H1 (cell line): Measurements from ENCODE around the gene YEATS2. TPM values are rescaled to one million over a fixed set of nuclear protein-coding genes. Genes with fewer than 3 reads are reported as not detected.

ENCODE experiments used
- CTCF ChIA-PET: fragments of 300-600 bp; sonication (Branson Sonifier 250); formaldehyde crosslinking; loops from one replicate; lab custom pipeline; 2021; ENCODE audit not compliant: partially characterized antibody; lab: Charles Lee
- POLR2A ChIA-PET: fragments of 300-600 bp; sonication (Branson Sonifier 250); formaldehyde crosslinking; loops from one replicate; lab custom pipeline; 2021; ENCODE audit warnings: inconsistent platforms; ENCODE audit not compliant: partially characterized antibody; lab: Charles Lee
- DNase-seq, 2 experiments: peaks; one replicate each; pipeline versions ENCODE4 v3.0.0 to v3.0.0-alpha.2; 2010 to 2022; ENCODE audit warnings: low spot score in 2 of 2, low read depth in 1 of 2, mixed read lengths in 1 of 2
- FAIRE-seq: peaks from 2 replicates; lab custom pipeline; 2011; peaks lifted over from hg19 to GRCh38; lab: Jason Lieb, UNC
- H2AFZ ChIP-seq: 2 replicates; pipeline ENCODE4 v1.8.1; 2012; ENCODE audit warnings: low read length, inconsistent platforms
- H2AK5ac ChIP-seq: 2 replicates; pipeline ENCODE4 v1.6.1; 2013; ENCODE audit warnings: low read depth, low read length
- H2BK120ac ChIP-seq: replicated peaks from 2 replicates; pipeline ENCODE3; 2013; ENCODE audit warnings: low read depth, low read length, inconsistent platforms
- H2BK12ac ChIP-seq: 2 replicates; pipeline ENCODE4 v1.6.1; 2013; ENCODE audit warnings: low read depth, low read length
- H2BK15ac ChIP-seq: 2 replicates; pipeline ENCODE4 v1.6.1; 2013; ENCODE audit warnings: low read length
- H2BK20ac ChIP-seq: 2 replicates; pipeline ENCODE4 v1.6.1; 2013; ENCODE audit warnings: low read length
- H2BK5ac ChIP-seq: 2 replicates; pipeline ENCODE4 v1.6.1; 2013; ENCODE audit warnings: low read depth, low read length
- H3K14ac ChIP-seq: 2 replicates; pipeline ENCODE4 v1.6.1; 2013; ENCODE audit warnings: inconsistent platforms; ENCODE audit not compliant: insufficient read length
- H3K18ac ChIP-seq: 2 replicates; pipeline ENCODE4 v1.6.1; 2013; ENCODE audit warnings: low read length; ENCODE audit errors: extremely low read depth
- H3K23ac ChIP-seq: 2 replicates; pipeline ENCODE4 v1.6.1; 2013; ENCODE audit warnings: inconsistent platforms; ENCODE audit not compliant: insufficient read length
- H3K23me2 ChIP-seq: 2 replicates; pipeline ENCODE4 v1.6.1; 2013; ENCODE audit warnings: low read depth, low read length
- H3K27ac ChIP-seq: 2 replicates; pipeline ENCODE4 v1.6.1; 2011; ENCODE audit warnings: low read depth, low read length, inconsistent platforms
- H3K27me3 ChIP-seq, 4 experiments: replicated peaks in 1 of 4; 1 replicate in 1 of 4; 2 replicates in 3 of 4; pipeline versions ENCODE4 v1.6.1 to v1.8.1; 2011 to 2013; ENCODE audit warnings: low read length in 3 of 4, mild to moderate bottlenecking in 3 of 4, inconsistent platforms in 2 of 4, mixed read lengths in 2 of 4, moderate library complexity in 1 of 4; ENCODE audit not compliant: control insufficient read depth in 3 of 4, insufficient read depth in 3 of 4; ENCODE audit errors: extremely low read depth in 1 of 4
- H3K36me3 ChIP-seq, 4 experiments: 2 replicates each; pipeline versions ENCODE4 v1.6.1 to v1.8.1; 2011 to 2013; ENCODE audit warnings: mild to moderate bottlenecking in 4 of 4, low read length in 3 of 4, moderate library complexity in 2 of 4, control low read depth in 1 of 4, inconsistent platforms in 1 of 4; ENCODE audit not compliant: insufficient read depth in 4 of 4, control insufficient read depth in 2 of 4
- H3K4ac ChIP-seq: replicated peaks from 2 replicates; pipeline ENCODE3; 2013; ENCODE audit warnings: low read length, low read depth, mixed read lengths, inconsistent platforms; ENCODE audit not compliant: insufficient read length
- H3K4me1 ChIP-seq, 4 experiments: replicated peaks in 1 of 4; 1 replicate in 1 of 4; 2 replicates in 3 of 4; pipeline versions ENCODE4 v1.6.1 to v1.8.1; 2011 to 2013; ENCODE audit warnings: low read length in 3 of 4, inconsistent platforms in 2 of 4, mixed read lengths in 1 of 4; ENCODE audit not compliant: insufficient read depth in 4 of 4, control insufficient read depth in 3 of 4
- H3K4me2 ChIP-seq, 2 experiments: 2 replicates each; pipeline versions ENCODE4 v1.6.1 to v1.8.1; 2011 to 2013; ENCODE audit warnings: low read depth in 2 of 2, low read length in 2 of 2, control low read depth in 1 of 2, inconsistent platforms in 1 of 2, mild to moderate bottlenecking in 1 of 2; ENCODE audit not compliant: insufficient read depth in 1 of 2
- H3K4me3 ChIP-seq, 4 experiments: fragments of 200-600, 300-600 bp in 1 of 4; sonication (generic), shearing (Covaris generic), sonication (Bioruptor Twin) in 1 of 4; 2 replicates each; pipeline versions ENCODE4 v1.5.1 to v1.8.1; 2011 to 2016; ENCODE audit warnings: low read length in 4 of 4, low read depth in 3 of 4, control low read depth in 2 of 4, inconsistent platforms in 2 of 4, mild to moderate bottlenecking in 2 of 4, mixed read lengths in 1 of 4, moderate library complexity in 1 of 4; ENCODE audit not compliant: insufficient read depth in 2 of 4; ENCODE audit errors: extremely low read depth in 1 of 4
- H3K56ac ChIP-seq: replicated peaks from 2 replicates; pipeline ENCODE3; 2013; ENCODE audit warnings: low read depth, mild to moderate bottlenecking, mixed read lengths, low read length, inconsistent platforms; ENCODE audit not compliant: insufficient read length
- H3K79me1 ChIP-seq: 2 replicates; pipeline ENCODE4 v1.6.1; 2013; ENCODE audit warnings: low read depth, low read length, control low read depth
- H3K79me2 ChIP-seq, 2 experiments: 2 replicates each; pipeline versions ENCODE4 v1.6.1 to v1.8.1; 2012 to 2013; ENCODE audit warnings: low read length in 2 of 2, mild to moderate bottlenecking in 2 of 2, inconsistent platforms in 1 of 2; ENCODE audit not compliant: insufficient read depth in 2 of 2, control insufficient read depth in 1 of 2
- H3K9ac ChIP-seq, 4 experiments: replicated peaks in 1 of 4; 1 replicate in 1 of 4; 2 replicates in 3 of 4; pipeline versions ENCODE4 v1.6.1 to v1.8.1; 2011 to 2013; ENCODE audit warnings: low read depth in 3 of 4, low read length in 3 of 4, control low read depth in 2 of 4, mild to moderate bottlenecking in 2 of 4, moderate library complexity in 2 of 4, inconsistent platforms in 1 of 4; ENCODE audit errors: extremely low read depth in 1 of 4
- H3K9me3 ChIP-seq, 2 experiments: 2 replicates each; pipeline versions ENCODE4 v1.6.1 to v1.8.1; 2012 to 2013; ENCODE audit warnings: mild to moderate bottlenecking in 2 of 2, moderate library complexity in 2 of 2, control low read depth in 1 of 2, inconsistent platforms in 1 of 2, low read depth in 1 of 2, low read length in 1 of 2, mixed read lengths in 1 of 2; ENCODE audit not compliant: insufficient read depth in 2 of 2
- H4K20me1 ChIP-seq, 2 experiments: replicated peaks in 1 of 2; 2 replicates each; pipeline versions ENCODE3 to v1.8.1; 2011 to 2013; ENCODE audit warnings: inconsistent platforms in 2 of 2, low read length in 2 of 2, mild to moderate bottlenecking in 1 of 2; ENCODE audit not compliant: insufficient read depth in 2 of 2, control insufficient read depth in 1 of 2
- H4K5ac ChIP-seq: 2 replicates; pipeline ENCODE4 v1.6.1; 2013; ENCODE audit warnings: low read length, low read depth, mixed read lengths, inconsistent platforms; ENCODE audit not compliant: insufficient read length
- H4K8ac ChIP-seq: 2 replicates; pipeline ENCODE4 v1.8.0; 2013; ENCODE audit warnings: mild to moderate bottlenecking, moderate library complexity, low read length, inconsistent platforms; ENCODE audit not compliant: insufficient read depth; ENCODE audit errors: extremely low read depth
- H4K91ac ChIP-seq: replicated peaks from 2 replicates; pipeline ENCODE3; 2013; ENCODE audit warnings: low read length, mixed read lengths, inconsistent platforms; ENCODE audit not compliant: insufficient read length
- ASH2L ChIP-seq: fragments of 200-600, 300-600 bp; sonication (generic); IDR thresholded peaks from one replicate; pipeline ENCODE4 v1.7.1; 2017; ENCODE audit warnings: low read length
- RBBP5 ChIP-seq: IDR thresholded peaks from 2 replicates; pipeline ENCODE4 v1.7.1; 2012; ENCODE audit warnings: low read depth, mild to moderate bottlenecking, inconsistent platforms, low read length, moderate library complexity, borderline replicate concordance
- ZNF274 ChIP-seq: IDR thresholded peaks from 2 replicates; pipeline ENCODE4 v1.7.0; 2012; ENCODE audit warnings: low read length, borderline replicate concordance; ENCODE audit errors: extremely low read depth
- WGBS, 2 experiments: shearing (Covaris generic) in 1 of 2; methylation state at CpG; one replicate each; pipeline versions ENCODE4 v1.1.6 to v1.1.7; 2013 to 2015; ENCODE audit warnings: low lambda C conversion rate in 2 of 2, mixed read lengths in 2 of 2, inconsistent platforms in 1 of 2, low coverage in 1 of 2, missing lambda C conversion rate in 1 of 2; ENCODE audit not compliant: insufficient replicate concordance in 2 of 2, insufficient coverage in 1 of 2, insufficient read length in 1 of 2; ENCODE audit errors: extremely low coverage in 1 of 2, missing lambda C conversion rate in 1 of 2; 5-methylcytosine and 5-hydroxymethylcytosine counted together
- polyA plus RNA-seq, 7 experiments: library from polyadenylated mRNA; depleted of rRNA in 3 of 7; stranded (reverse) in 5 of 7; unstranded in 2 of 7; fragments of >200 nt in 5 of 7; fragments of 200-250 nt in 2 of 7; gene quantifications; 1 replicate in 5 of 7; 2 replicates in 1 of 7; 4 replicates in 1 of 7; pipeline versions ENCODE4 v1.2.1 to v1.2.3, GENCODE V29; 2011 to 2013; ENCODE audit warnings: missing spikeins in 2 of 7, mixed read lengths in 2 of 7
- total RNA-seq: library from RNA; stranded (reverse); fragmentation: NEBNext Ultra II Directional; extraction: Animal tissue kit (Norgen Biotek cat#: 25700); gene quantifications from 2 replicates; pipeline ENCODE4 v1.2.1, GENCODE V29; 2021

Gene YEATS2
- total and polyA plus RNA-seq, 2 of the 8 experiments (the other 6 are each of a cell fraction or from before 2014, with no cell fraction given), result 35.3 to 53.7 TPM

- peaks cover 39 to 54% of the 10 kb centered on the region in 2 experiments for H3K79me2 ChIP-seq
- H4K91ac ChIP-seq, result peak overlapping the region; percentile 3
- H2BK120ac ChIP-seq, result no peak overlapping the region
- no peak overlapping the region for H3K14ac ChIP-seq
- 3% methylated on average over 13 of the region's 13 CpGs; no CpG with 5 or more reads in 1 of the 2 experiments for WGBS, 2 experiments
- peaks cover 0 to 15% (median 3%) of the 10 kb centered on the region in 4 experiments; a peak in 4 of 7 replicates for H3K4me1 ChIP-seq
- H2BK15ac ChIP-seq, result no peak overlapping the region
- no peak overlapping the region for H3K23ac ChIP-seq
- H2AFZ ChIP-seq, result 0 out of 2 replicates have a peak overlapping the region, but pooled peaks have one; percentile 41
- peak overlapping the region; percentile 60; the same call in 1 of the 2 replicates for H3K18ac ChIP-seq
- H4K20me1 ChIP-seq, result peaks cover 6 to 9% of the 10 kb centered on the region in 2 experiments
- H2BK20ac ChIP-seq, result no peak overlapping the region
- DNase-seq (no peak), FAIRE-seq (no peak)
- no peaks in the 10 kb centered on the region for H3K9me3 ChIP-seq
- peak overlapping the region; percentile 59 to 96 (median 94) for H3K4me3 ChIP-seq
- H2AK5ac ChIP-seq, result no peak overlapping the region
- H3K79me1 ChIP-seq, result peaks cover 2% of the 10 kb centered on the region; the same call in 1 of the 2 replicates
- H3K56ac ChIP-seq, result peak overlapping the region; percentile 96
- H3K9ac ChIP-seq, result peak overlapping the region; percentile 77 to 95 (median 92)
- H2BK5ac ChIP-seq, result peak overlapping the region; percentile 26; the same call in 1 of the 2 replicates
- peak overlapping the region; percentile 71 to 100 for H3K4me2 ChIP-seq
- H3K36me3 ChIP-seq, result peaks cover 0 to 6% (median 0%) of the 10 kb centered on the region in 4 experiments; a peak in 2 of 8 replicates
- ChIA-PET CTCF (no interaction called here), POLR2A (interaction anchor here (1.0 to 3.5 kb wide), 8 partner anchors 8 to 267 kb away, joined by 3 to 33 read pairs (median 4); partner anchors contain the start of gene KLHL24)
- H3K27me3 ChIP-seq, result no peaks in the 10 kb centered on the region
- TF ChIP-seq RBBP5 (peak; percentile 16; the same call in 1 of the 2 replicates), ASH2L (peak; percentile 6), ZNF274 (no peak)
- H3K23me2 ChIP-seq, result peaks cover 10% of the 10 kb centered on the region; the same call in 1 of the 2 replicates
- H4K8ac ChIP-seq, result peak overlapping the region; percentile 96
- no peak overlapping the region for H2BK12ac ChIP-seq
- peak overlapping the region; percentile 4 for H3K4ac ChIP-seq
- H3K27ac ChIP-seq, result peak overlapping the region; percentile 98
- H4K5ac ChIP-seq, result peak overlapping the region; percentile 89
Observed at GRCh38 chr3:183698318-183698751, 738 bp downstream of the YEATS2 start.
